Dendritic cell treated with granulocyte-macrophage colony-stimulating factor and Interleukin-4, amounts not matched to agents 40 ng/mL and 50 ng/mL, for 4 days (primary cell): ENCODE measurements around the gene EVPLL.
"Not testable (repeated sequence)": the region's sequence is repeated elsewhere in the genome, so short reads cannot be mapped to it uniquely, and the experiment has no call there.

Experiments used
- H3K27ac Mint-ChIP-seq: one replicate; pipeline ENCODE4 v1.8.0; 2022; ENCODE audit warnings: mild to moderate bottlenecking, mixed read lengths
- H3K27me3 Mint-ChIP-seq: one replicate; pipeline ENCODE4 v1.8.0; 2022; ENCODE audit warnings: mild to moderate bottlenecking, mixed read lengths
- H3K36me3 Mint-ChIP-seq: one replicate; pipeline ENCODE4 v1.8.0; 2022; ENCODE audit warnings: low read depth, mixed read lengths
- H3K4me1 Mint-ChIP-seq: one replicate; pipeline ENCODE4 v1.8.0; 2022; ENCODE audit warnings: low read depth, mixed read lengths
- H3K4me3 Mint-ChIP-seq: one replicate; pipeline ENCODE4 v1.8.0; 2022; ENCODE audit warnings: mild to moderate bottlenecking, moderate library complexity, mixed read lengths
- H3K9me3 Mint-ChIP-seq: one replicate; pipeline ENCODE4 v1.8.0; 2022; ENCODE audit warnings: mixed read lengths
- intact Hi-C: fragments of 100-400 bp; cut with micrococcal nuclease; formaldehyde crosslinking; loops from one replicate; pipeline ENCODE4 v1.15.0; 2022

Gene EVPLL

DNA sequence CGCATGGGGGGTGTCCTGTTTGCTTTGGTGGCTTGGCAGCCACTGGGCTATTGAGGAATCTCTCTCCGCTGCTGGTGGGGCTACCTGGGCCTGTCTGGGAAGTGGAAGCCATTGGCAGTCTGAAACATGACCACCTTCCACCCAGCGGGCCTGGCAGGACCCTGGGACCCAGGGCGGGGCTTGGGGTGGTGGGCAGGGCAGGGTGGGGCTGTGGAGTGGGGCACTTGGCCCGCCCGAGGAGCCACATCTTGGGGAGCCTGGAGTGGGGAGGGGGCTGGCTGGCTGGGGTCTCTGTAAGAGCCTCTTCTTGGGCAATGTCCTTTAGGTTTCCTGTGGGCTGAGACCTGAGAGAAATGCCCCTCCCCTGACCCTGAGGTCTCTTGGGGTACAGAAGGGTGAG, 48.0 kb downstream of the EVPLL start:
- H3K9me3 Mint-ChIP-seq, H3K27ac Mint-ChIP-seq, H3K36me3 Mint-ChIP-seq, H3K27me3 Mint-ChIP-seq, H3K4me3 Mint-ChIP-seq, H3K4me1 Mint-ChIP-seq, intact Hi-C loops: not testable (repeated sequence)

DNA sequence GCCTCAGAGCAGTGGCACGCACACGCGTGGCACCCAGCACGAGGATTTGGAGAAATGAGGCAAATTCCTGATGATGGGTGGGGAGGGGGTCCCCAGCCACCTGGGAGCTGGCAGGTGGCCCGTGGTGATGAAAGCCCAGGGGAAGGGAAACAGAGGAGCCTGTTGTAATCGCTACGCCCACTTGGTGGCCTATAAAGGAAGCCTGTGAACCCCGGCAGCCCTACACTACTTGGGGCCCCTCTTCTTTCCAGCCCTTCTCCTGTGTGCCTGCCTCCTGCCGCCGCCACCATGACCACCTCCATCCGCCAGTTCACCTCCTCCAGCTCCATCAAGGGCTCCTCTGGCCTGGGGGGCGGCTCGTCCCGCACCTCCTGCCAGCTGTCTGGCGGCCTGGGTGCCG, 49.1 kb downstream of the EVPLL start:
- H3K27me3 Mint-ChIP-seq, H3K4me1 Mint-ChIP-seq, H3K36me3 Mint-ChIP-seq, H3K9me3 Mint-ChIP-seq, H3K4me3 Mint-ChIP-seq, intact Hi-C loops, H3K27ac Mint-ChIP-seq: not testable (repeated sequence)

DNA sequence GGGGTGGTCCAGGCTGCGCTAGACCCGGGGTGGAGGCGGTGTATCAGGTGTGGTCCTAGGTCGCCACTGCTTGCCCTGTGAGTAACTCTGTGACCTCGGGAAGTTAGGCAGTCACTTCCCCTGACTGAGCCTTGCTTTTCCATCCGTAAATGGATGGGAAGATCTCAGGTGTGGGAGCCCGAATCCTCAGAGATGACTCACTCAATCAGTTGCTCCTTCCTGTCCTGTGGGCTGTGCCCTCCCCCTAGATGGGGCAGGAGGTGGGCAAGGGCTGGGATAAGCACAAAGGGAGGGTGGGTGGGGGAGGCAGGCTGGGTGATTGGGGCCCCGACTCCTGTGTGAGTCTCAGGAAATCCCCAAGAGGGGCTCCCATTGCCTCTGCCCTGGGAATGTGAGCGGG, 54.6 kb downstream of the EVPLL start:
- H3K27ac Mint-ChIP-seq, H3K27me3 Mint-ChIP-seq, intact Hi-C loops, H3K9me3 Mint-ChIP-seq, H3K4me3 Mint-ChIP-seq, H3K36me3 Mint-ChIP-seq, H3K4me1 Mint-ChIP-seq: not testable (repeated sequence)
